NCI-H526 treated with DMSO at 0.1 percent for 48 hours (cell line): Measurements from ENCODE around the gene FAF2.
"Not testable (repeated sequence)": the region's sequence is repeated elsewhere in the genome, so short reads cannot be mapped to it uniquely, and the experiment has no call there.

ENCODE experiments used
- DNase-seq: peaks from one replicate; lab custom pipeline; 2025; lab: John Stamatoyannopoulos, UW

FAF2 gene

GRCh38 chr5:176447978-176448608 lies at the start of gene FAF2:
Gene FAF2, plus strand, starts transcription at chr5:176448385. Its CDS starts 23 bp downstream, at chr5:176448408.
- peak; percentile 82 for DNase-seq

GRCh38 chr5:176400382-176401156 lies 47.6 kb upstream of the FAF2 start:
- no peak for DNase-seq

GRCh38 chr5:176401281-176402205 lies 46.6 kb upstream of the FAF2 start:
- no peak for DNase-seq

GRCh38 chr5:176405656-176406435 lies 42.3 kb upstream of the FAF2 start:
- no peak for DNase-seq

- DNase-seq, result no peak
Observed at GRCh38 chr5:176406436-176407052, 41.6 kb upstream of the FAF2 start.

GRCh38 chr5:176407456-176408251 lies 40.5 kb upstream of the FAF2 start:
- DNase-seq, result no peak

GRCh38 chr5:176408252-176408573 lies 40.0 kb upstream of the FAF2 start:
- DNase-seq, result not testable (repeated sequence)

- DNase-seq, result no peak
Observed at GRCh38 chr5:176408590-176408989, 39.6 kb upstream of the FAF2 start.

- DNase-seq, result no peak
Observed at GRCh38 chr5:176409765-176410164, 38.4 kb upstream of the FAF2 start.

GRCh38 chr5:176410486-176411180 lies 37.6 kb upstream of the FAF2 start:
- DNase-seq, result no peak

- DNase-seq, result no peak
Observed at GRCh38 chr5:176412517-176413254, 35.5 kb upstream of the FAF2 start.

- DNase-seq, result no peak
Observed at GRCh38 chr5:176413255-176413565, 35.0 kb upstream of the FAF2 start.

- DNase-seq, result no peak
Observed at GRCh38 chr5:176413709-176414191, 34.4 kb upstream of the FAF2 start.

- DNase-seq, result no peak
Observed at GRCh38 chr5:176414704-176415103, 33.5 kb upstream of the FAF2 start.

GRCh38 chr5:176415240-176415951 lies 32.8 kb upstream of the FAF2 start:
- no peak for DNase-seq

GRCh38 chr5:176415952-176416924 lies 31.9 kb upstream of the FAF2 start, which contains the start of gene CLTB:
Gene CLTB, minus strand, starts transcription at chr5:176416539. Its CDS starts 176 bp downstream, at chr5:176416363.
- DNase-seq, result peak; percentile 50

- no peak for DNase-seq
Observed at GRCh38 chr5:176416965-176417364, 31.2 kb upstream of the FAF2 start.
